WTC11 (cell line): Measurements from ENCODE around the gene DCLK1. TPM values are rescaled to one million over a fixed set of nuclear protein-coding genes. Genes with fewer than 3 reads are reported as not detected.
A peak's percentile ranks its signal among the peaks of the same experiment; 100 is the strongest.

Source experiments
- ATAC-seq: fragments of 200-7000 bp; cut with Tn5 transposase; 2 replicates; pipeline ENCODE4 v1.10.0; 2021; ENCODE audit warnings: mild to moderate bottlenecking, moderate library complexity
- CTCF ChIA-PET: fragments of 300-600 bp; sonication (Branson Sonifier 250); formaldehyde crosslinking; loops from one replicate; lab custom pipeline; 2021; ENCODE audit warnings: antibody characterized with exemption; lab: Charles Lee
- POLR2A ChIA-PET: fragments of 350-600 bp; sonication (Branson Sonifier 250); formaldehyde crosslinking; loops from one replicate; lab custom pipeline; 2021; ENCODE audit warnings: antibody characterized with exemption; lab: Charles Lee
- DNase-seq: peaks from one replicate; pipeline ENCODE4 v3.0.0; 2021; ENCODE audit warnings: low spot score
- H3K27ac Mint-ChIP-seq: 2 replicates; pipeline ENCODE4 v1.8.0; 2021; ENCODE audit warnings: mixed read lengths
- H3K27me3 Mint-ChIP-seq: 2 replicates; pipeline ENCODE4 v1.8.0; 2021; ENCODE audit warnings: low read depth, mild to moderate bottlenecking, moderate library complexity, mixed read lengths
- H3K36me3 Mint-ChIP-seq: 2 replicates; pipeline ENCODE4 v1.8.0; 2021; ENCODE audit warnings: mixed read lengths
- H3K4me1 Mint-ChIP-seq: 2 replicates; pipeline ENCODE4 v1.8.0; 2022; ENCODE audit warnings: mixed read lengths
- H3K4me3 Mint-ChIP-seq: 2 replicates; pipeline ENCODE4 v1.8.0; 2021; ENCODE audit warnings: mild to moderate bottlenecking, moderate library complexity, mixed read lengths
- H3K9me3 Mint-ChIP-seq: 2 replicates; pipeline ENCODE4 v1.8.0; 2021; ENCODE audit warnings: mixed read lengths
- CREB1 ChIP-seq: sonication (generic); formaldehyde crosslinking; IDR thresholded peaks from 2 replicates; pipeline ENCODE4 v1.8.0; 2023; ENCODE audit warnings: mild to moderate bottlenecking, missing genetic modification reagents
- EMX1 ChIP-seq: fragments of 250-450 bp; sonication (Bioruptor Pico); IDR thresholded peaks from 2 replicates; pipeline ENCODE4 v1.8.0; 2021; ENCODE audit warnings: mild to moderate bottlenecking
- FOXK1 ChIP-seq: sonication (generic); formaldehyde crosslinking; IDR thresholded peaks from 2 replicates; pipeline ENCODE4 v1.8.0; 2022; ENCODE audit warnings: mild to moderate bottlenecking, moderate library complexity, missing genetic modification reagents
- HMGA2 ChIP-seq: fragments of 250-450 bp; sonication (Bioruptor Pico); IDR thresholded peaks from 2 replicates; pipeline ENCODE4 v1.4.0; 2021; ENCODE audit warnings: mild to moderate bottlenecking, moderate library complexity
- RELA ChIP-seq: sonication (generic); formaldehyde crosslinking; IDR thresholded peaks from 2 replicates; pipeline ENCODE4 v1.8.1; 2022; ENCODE audit warnings: missing genetic modification reagents, mild to moderate bottlenecking, borderline replicate concordance
- RORB ChIP-seq: fragments of 250-450 bp; sonication (Bioruptor Pico); IDR thresholded peaks from 2 replicates; pipeline ENCODE4 v1.9.0; 2021; ENCODE audit warnings: mild to moderate bottlenecking
- SOX15 ChIP-seq: fragments of 250-450 bp; sonication (Bioruptor Pico); IDR thresholded peaks from 2 replicates; pipeline ENCODE4 v1.9.0; 2021; ENCODE audit warnings: mild to moderate bottlenecking
- SP1 ChIP-seq: sonication (generic); formaldehyde crosslinking; conservative IDR thresholded peaks from 2 replicates; pipeline ENCODE4 v1.8.1; 2022; ENCODE audit warnings: missing genetic modification reagents
- total RNA-seq: library from RNA; stranded (reverse); gene quantifications from 3 replicates; pipeline ENCODE4 v1.2.3, GENCODE V29; 2021
- TF ChIP-seq, protein P1 (sequence below): sonication (generic); formaldehyde crosslinking; IDR thresholded peaks from 2 replicates; pipeline ENCODE4 v1.8.1; 2023; ENCODE audit warnings: mild to moderate bottlenecking, missing genetic modification reagents, moderate library complexity
- TF ChIP-seq, protein P2 (sequence below): sonication (generic); formaldehyde crosslinking; IDR thresholded peaks from 2 replicates; pipeline ENCODE4 v1.8.0; 2022; ENCODE audit warnings: mild to moderate bottlenecking, missing genetic modification reagents
- TF ChIP-seq, protein P3 (sequence below): sonication (generic); formaldehyde crosslinking; IDR thresholded peaks from 2 replicates; pipeline ENCODE4 v1.8.1; 2023; ENCODE audit warnings: mild to moderate bottlenecking, missing genetic modification reagents, moderate library complexity
- TF ChIP-seq, protein P4 (sequence below): fragments of 250-450 bp; sonication (Bioruptor Pico); IDR thresholded peaks from 2 replicates; pipeline ENCODE4 v1.9.0; 2021; ENCODE audit warnings: moderate library complexity, mild to moderate bottlenecking, inconsistent platforms, borderline replicate concordance
- TF ChIP-seq, protein P5 (sequence below): sonication (generic); formaldehyde crosslinking; IDR thresholded peaks from 2 replicates; pipeline ENCODE4 v1.8.1; 2023; ENCODE audit warnings: mild to moderate bottlenecking, missing genetic modification reagents
- TF ChIP-seq, protein P6 (sequence below): fragments of 250-450 bp; sonication (Bioruptor Pico); IDR thresholded peaks from 2 replicates; pipeline ENCODE4 v1.9.0; 2021; ENCODE audit warnings: mild to moderate bottlenecking, borderline replicate concordance
- TF ChIP-seq, protein P7 (sequence below): fragments of 200-600 bp; IDR thresholded peaks from 2 replicates; pipeline ENCODE4 v1.8.0; 2022; ENCODE audit warnings: antibody characterized with exemption
- TF ChIP-seq, protein P8 (sequence below): sonication (generic); formaldehyde crosslinking; conservative IDR thresholded peaks from 2 replicates; pipeline ENCODE4 v1.8.1; 2023; ENCODE audit warnings: mild to moderate bottlenecking, low read depth, missing genetic modification reagents, moderate library complexity

DCLK1 gene
- total RNA-seq, 1 experiment from 2014 or later = 18.5 TPM

DNA sequence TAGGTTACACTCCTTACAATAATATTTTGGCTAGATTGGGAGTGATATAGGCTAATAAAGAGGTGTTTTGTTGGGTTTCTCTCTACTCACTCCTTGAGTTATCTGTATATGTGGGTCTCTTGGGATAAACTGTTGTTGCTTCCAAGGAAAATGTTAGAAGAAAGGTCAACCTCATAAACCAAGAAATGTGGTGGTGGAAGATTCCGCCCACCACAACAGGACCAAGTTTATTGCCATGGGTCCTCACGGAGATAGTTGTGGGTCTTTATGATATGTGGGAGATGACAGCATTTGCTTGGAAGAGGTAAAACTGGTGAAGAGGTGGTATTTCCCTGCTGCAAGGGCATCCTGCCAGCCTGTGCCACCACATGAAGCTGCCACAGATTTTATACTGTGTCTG, 259.6 kb downstream of the DCLK1 start:
- no peaks in the 10 kb centered on the region for H3K36me3 Mint-ChIP-seq
- no peak for DNase-seq
- H3K27me3 Mint-ChIP-seq = no peaks in the 10 kb centered on the region
- no peak overlapping the region for H3K27ac Mint-ChIP-seq
- ChIA-PET POLR2A (no interaction called here), CTCF (no interaction called here)
- TF ChIP-seq, protein P1, sequence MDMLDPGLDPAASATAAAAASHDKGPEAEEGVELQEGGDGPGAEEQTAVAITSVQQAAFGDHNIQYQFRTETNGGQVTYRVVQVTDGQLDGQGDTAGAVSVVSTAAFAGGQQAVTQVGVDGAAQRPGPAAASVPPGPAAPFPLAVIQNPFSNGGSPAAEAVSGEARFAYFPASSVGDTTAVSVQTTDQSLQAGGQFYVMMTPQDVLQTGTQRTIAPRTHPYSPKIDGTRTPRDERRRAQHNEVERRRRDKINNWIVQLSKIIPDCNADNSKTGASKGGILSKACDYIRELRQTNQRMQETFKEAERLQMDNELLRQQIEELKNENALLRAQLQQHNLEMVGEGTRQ = no peak
- H3K9me3 Mint-ChIP-seq = no peaks in the 10 kb centered on the region
- H3K4me3 Mint-ChIP-seq = no peak overlapping the region
- no peaks in the 10 kb centered on the region; the same call in 1 of the 2 replicates for H3K4me1 Mint-ChIP-seq
- no peak for ATAC-seq

DNA sequence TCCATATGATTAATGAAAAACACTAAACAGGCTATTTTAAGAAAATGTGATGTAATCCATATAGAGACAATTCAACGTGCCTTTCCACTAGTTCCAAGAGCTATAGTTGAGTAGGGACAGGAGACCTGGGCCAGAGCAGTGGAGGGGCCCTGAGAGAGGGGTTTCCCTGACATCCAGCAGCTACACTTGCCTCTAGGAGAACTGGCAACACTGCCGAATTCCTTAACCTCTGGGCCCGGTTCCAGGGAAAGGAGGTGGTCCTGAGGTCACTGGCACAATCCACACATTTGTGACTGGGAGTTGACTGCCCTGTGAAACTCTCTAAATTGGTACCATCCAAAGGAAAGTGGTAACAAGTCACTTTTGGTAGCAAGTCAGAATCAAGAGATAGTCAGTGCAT, 264.4 kb downstream of the DCLK1 start:
- ChIA-PET POLR2A (no interaction called here), CTCF (interaction anchor here (0.7 kb wide), 1 partner anchor 48 kb away, joined by 4 read pairs; no protein-coding TSS in a partner anchor)
- no peak overlapping the region for H3K4me3 Mint-ChIP-seq
- H3K36me3 Mint-ChIP-seq = no peaks in the 10 kb centered on the region
- H3K27ac Mint-ChIP-seq = no peak overlapping the region
- H3K4me1 Mint-ChIP-seq = peaks cover 3% of the 10 kb centered on the region; the same call in 1 of the 2 replicates
- DNase-seq (no peak), ATAC-seq (peak; percentile 41; the same call in 1 of the 2 replicates)
- H3K9me3 Mint-ChIP-seq = no peaks in the 10 kb centered on the region
- no peaks in the 10 kb centered on the region for H3K27me3 Mint-ChIP-seq
- TF ChIP-seq, protein P2, sequence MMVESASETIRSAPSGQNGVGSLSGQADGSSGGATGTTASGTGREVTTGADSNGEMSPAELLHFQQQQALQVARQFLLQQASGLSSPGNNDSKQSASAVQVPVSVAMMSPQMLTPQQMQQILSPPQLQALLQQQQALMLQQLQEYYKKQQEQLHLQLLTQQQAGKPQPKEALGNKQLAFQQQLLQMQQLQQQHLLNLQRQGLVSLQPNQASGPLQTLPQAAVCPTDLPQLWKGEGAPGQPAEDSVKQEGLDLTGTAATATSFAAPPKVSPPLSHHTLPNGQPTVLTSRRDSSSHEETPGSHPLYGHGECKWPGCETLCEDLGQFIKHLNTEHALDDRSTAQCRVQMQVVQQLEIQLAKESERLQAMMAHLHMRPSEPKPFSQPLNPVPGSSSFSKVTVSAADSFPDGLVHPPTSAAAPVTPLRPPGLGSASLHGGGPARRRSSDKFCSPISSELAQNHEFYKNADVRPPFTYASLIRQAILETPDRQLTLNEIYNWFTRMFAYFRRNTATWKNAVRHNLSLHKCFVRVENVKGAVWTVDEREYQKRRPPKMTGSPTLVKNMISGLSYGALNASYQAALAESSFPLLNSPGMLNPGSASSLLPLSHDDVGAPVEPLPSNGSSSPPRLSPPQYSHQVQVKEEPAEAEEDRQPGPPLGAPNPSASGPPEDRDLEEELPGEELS (CRISPR knock-in tag) = no peak
- TF ChIP-seq, protein P3, sequence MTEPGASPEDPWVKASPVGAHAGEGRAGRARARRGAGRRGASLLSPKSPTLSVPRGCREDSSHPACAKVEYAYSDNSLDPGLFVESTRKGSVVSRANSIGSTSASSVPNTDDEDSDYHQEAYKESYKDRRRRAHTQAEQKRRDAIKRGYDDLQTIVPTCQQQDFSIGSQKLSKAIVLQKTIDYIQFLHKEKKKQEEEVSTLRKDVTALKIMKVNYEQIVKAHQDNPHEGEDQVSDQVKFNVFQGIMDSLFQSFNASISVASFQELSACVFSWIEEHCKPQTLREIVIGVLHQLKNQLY = no peak
- TF ChIP-seq, protein P1 = no peak
- TF ChIP-seq, protein P4, sequence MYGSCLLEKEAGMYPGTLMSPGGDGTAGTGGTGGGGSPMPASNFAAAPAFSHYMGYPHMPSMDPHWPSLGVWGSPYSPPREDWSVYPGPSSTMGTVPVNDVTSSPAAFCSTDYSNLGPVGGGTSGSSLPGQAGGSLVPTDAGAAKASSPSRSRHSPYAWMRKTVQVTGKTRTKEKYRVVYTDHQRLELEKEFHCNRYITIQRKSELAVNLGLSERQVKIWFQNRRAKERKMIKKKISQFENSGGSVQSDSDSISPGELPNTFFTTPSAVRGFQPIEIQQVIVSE = no peak
- TF ChIP-seq RORB (CRISPR knock-in tag) (no peak), EMX1 (CRISPR knock-in tag) (no peak), CREB1 (no peak), HMGA2 (CRISPR knock-in tag) (no peak), FOXK1 (CRISPR knock-in tag) (no peak), SP1 (CRISPR knock-in tag) (no peak), RELA (CRISPR knock-in tag) (no peak), SOX15 (CRISPR knock-in tag) (no peak)
- TF ChIP-seq, protein P5, sequence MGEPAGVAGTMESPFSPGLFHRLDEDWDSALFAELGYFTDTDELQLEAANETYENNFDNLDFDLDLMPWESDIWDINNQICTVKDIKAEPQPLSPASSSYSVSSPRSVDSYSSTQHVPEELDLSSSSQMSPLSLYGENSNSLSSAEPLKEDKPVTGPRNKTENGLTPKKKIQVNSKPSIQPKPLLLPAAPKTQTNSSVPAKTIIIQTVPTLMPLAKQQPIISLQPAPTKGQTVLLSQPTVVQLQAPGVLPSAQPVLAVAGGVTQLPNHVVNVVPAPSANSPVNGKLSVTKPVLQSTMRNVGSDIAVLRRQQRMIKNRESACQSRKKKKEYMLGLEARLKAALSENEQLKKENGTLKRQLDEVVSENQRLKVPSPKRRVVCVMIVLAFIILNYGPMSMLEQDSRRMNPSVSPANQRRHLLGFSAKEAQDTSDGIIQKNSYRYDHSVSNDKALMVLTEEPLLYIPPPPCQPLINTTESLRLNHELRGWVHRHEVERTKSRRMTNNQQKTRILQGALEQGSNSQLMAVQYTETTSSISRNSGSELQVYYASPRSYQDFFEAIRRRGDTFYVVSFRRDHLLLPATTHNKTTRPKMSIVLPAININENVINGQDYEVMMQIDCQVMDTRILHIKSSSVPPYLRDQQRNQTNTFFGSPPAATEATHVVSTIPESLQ (CRISPR knock-in tag) = no peak
- TF ChIP-seq, protein P6, sequence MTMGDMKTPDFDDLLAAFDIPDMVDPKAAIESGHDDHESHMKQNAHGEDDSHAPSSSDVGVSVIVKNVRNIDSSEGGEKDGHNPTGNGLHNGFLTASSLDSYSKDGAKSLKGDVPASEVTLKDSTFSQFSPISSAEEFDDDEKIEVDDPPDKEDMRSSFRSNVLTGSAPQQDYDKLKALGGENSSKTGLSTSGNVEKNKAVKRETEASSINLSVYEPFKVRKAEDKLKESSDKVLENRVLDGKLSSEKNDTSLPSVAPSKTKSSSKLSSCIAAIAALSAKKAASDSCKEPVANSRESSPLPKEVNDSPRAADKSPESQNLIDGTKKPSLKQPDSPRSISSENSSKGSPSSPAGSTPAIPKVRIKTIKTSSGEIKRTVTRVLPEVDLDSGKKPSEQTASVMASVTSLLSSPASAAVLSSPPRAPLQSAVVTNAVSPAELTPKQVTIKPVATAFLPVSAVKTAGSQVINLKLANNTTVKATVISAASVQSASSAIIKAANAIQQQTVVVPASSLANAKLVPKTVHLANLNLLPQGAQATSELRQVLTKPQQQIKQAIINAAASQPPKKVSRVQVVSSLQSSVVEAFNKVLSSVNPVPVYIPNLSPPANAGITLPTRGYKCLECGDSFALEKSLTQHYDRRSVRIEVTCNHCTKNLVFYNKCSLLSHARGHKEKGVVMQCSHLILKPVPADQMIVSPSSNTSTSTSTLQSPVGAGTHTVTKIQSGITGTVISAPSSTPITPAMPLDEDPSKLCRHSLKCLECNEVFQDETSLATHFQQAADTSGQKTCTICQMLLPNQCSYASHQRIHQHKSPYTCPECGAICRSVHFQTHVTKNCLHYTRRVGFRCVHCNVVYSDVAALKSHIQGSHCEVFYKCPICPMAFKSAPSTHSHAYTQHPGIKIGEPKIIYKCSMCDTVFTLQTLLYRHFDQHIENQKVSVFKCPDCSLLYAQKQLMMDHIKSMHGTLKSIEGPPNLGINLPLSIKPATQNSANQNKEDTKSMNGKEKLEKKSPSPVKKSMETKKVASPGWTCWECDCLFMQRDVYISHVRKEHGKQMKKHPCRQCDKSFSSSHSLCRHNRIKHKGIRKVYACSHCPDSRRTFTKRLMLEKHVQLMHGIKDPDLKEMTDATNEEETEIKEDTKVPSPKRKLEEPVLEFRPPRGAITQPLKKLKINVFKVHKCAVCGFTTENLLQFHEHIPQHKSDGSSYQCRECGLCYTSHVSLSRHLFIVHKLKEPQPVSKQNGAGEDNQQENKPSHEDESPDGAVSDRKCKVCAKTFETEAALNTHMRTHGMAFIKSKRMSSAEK = no peak
- TF ChIP-seq, protein P7, sequence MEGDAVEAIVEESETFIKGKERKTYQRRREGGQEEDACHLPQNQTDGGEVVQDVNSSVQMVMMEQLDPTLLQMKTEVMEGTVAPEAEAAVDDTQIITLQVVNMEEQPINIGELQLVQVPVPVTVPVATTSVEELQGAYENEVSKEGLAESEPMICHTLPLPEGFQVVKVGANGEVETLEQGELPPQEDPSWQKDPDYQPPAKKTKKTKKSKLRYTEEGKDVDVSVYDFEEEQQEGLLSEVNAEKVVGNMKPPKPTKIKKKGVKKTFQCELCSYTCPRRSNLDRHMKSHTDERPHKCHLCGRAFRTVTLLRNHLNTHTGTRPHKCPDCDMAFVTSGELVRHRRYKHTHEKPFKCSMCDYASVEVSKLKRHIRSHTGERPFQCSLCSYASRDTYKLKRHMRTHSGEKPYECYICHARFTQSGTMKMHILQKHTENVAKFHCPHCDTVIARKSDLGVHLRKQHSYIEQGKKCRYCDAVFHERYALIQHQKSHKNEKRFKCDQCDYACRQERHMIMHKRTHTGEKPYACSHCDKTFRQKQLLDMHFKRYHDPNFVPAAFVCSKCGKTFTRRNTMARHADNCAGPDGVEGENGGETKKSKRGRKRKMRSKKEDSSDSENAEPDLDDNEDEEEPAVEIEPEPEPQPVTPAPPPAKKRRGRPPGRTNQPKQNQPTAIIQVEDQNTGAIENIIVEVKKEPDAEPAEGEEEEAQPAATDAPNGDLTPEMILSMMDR = no peak
- TF ChIP-seq, protein P8, sequence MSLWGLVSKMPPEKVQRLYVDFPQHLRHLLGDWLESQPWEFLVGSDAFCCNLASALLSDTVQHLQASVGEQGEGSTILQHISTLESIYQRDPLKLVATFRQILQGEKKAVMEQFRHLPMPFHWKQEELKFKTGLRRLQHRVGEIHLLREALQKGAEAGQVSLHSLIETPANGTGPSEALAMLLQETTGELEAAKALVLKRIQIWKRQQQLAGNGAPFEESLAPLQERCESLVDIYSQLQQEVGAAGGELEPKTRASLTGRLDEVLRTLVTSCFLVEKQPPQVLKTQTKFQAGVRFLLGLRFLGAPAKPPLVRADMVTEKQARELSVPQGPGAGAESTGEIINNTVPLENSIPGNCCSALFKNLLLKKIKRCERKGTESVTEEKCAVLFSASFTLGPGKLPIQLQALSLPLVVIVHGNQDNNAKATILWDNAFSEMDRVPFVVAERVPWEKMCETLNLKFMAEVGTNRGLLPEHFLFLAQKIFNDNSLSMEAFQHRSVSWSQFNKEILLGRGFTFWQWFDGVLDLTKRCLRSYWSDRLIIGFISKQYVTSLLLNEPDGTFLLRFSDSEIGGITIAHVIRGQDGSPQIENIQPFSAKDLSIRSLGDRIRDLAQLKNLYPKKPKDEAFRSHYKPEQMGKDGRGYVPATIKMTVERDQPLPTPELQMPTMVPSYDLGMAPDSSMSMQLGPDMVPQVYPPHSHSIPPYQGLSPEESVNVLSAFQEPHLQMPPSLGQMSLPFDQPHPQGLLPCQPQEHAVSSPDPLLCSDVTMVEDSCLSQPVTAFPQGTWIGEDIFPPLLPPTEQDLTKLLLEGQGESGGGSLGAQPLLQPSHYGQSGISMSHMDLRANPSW (CRISPR knock-in tag) = no peak
- TF ChIP-seq, all 79 proteins: peak for 0
